ENCODE data around the gene MKNK1. TPM values are rescaled to one million over a fixed set of nuclear protein-coding genes. Genes with fewer than 3 reads are reported as not detected.

MKNK1 gene
- total RNA-seq, 1 experiment from 2014 or later, result 18.6 TPM

- H3K27me3 Mint-ChIP-seq (ENCODE audit: low read depth), result no peaks in the 10 kb centered on the region
- ChIA-PET CTCF (interaction anchor here (1.8 to 1.9 kb wide), 2 partner anchors 11 to 149 kb away, joined by 4 to 5 read pairs; no protein-coding TSS in a partner anchor), POLR2A (interaction anchor here (0.5 kb wide), 1 partner anchor 67 kb away, joined by 3 read pairs; no protein-coding TSS in a partner anchor)
- H3K36me3 Mint-ChIP-seq, result peaks cover 20% of the 10 kb centered on the region
- H3K4me1 Mint-ChIP-seq, result no peaks in the 10 kb centered on the region
- H3K9me3 Mint-ChIP-seq, result no peaks in the 10 kb centered on the region
- no peak for DNase-seq (ENCODE audit: low spot score)
- no peak overlapping the region for H3K27ac Mint-ChIP-seq
- H3K4me3 Mint-ChIP-seq, result no peak overlapping the region
- TF ChIP-seq, protein P1, sequence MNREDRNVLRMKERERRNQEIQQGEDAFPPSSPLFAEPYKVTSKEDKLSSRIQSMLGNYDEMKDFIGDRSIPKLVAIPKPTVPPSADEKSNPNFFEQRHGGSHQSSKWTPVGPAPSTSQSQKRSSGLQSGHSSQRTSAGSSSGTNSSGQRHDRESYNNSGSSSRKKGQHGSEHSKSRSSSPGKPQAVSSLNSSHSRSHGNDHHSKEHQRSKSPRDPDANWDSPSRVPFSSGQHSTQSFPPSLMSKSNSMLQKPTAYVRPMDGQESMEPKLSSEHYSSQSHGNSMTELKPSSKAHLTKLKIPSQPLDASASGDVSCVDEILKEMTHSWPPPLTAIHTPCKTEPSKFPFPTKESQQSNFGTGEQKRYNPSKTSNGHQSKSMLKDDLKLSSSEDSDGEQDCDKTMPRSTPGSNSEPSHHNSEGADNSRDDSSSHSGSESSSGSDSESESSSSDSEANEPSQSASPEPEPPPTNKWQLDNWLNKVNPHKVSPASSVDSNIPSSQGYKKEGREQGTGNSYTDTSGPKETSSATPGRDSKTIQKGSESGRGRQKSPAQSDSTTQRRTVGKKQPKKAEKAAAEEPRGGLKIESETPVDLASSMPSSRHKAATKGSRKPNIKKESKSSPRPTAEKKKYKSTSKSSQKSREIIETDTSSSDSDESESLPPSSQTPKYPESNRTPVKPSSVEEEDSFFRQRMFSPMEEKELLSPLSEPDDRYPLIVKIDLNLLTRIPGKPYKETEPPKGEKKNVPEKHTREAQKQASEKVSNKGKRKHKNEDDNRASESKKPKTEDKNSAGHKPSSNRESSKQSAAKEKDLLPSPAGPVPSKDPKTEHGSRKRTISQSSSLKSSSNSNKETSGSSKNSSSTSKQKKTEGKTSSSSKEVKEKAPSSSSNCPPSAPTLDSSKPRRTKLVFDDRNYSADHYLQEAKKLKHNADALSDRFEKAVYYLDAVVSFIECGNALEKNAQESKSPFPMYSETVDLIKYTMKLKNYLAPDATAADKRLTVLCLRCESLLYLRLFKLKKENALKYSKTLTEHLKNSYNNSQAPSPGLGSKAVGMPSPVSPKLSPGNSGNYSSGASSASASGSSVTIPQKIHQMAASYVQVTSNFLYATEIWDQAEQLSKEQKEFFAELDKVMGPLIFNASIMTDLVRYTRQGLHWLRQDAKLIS (CRISPR knock-in tag; IDR thresholded peaks at IDR 0.05; ENCODE audit: borderline replicate concordance), result no peak
- TF ChIP-seq HMGA2 (CRISPR knock-in tag; IDR thresholded peaks at IDR 0.05) (no peak), JAZF1 (CRISPR knock-in tag; IDR thresholded peaks at IDR 0.05) (no peak), MYBL2 (CRISPR knock-in tag; IDR thresholded peaks at IDR 0.05) (no peak), SMAD4 (CRISPR knock-in tag; IDR thresholded peaks at IDR 0.05) (no peak)
- TF ChIP-seq, protein P2, sequence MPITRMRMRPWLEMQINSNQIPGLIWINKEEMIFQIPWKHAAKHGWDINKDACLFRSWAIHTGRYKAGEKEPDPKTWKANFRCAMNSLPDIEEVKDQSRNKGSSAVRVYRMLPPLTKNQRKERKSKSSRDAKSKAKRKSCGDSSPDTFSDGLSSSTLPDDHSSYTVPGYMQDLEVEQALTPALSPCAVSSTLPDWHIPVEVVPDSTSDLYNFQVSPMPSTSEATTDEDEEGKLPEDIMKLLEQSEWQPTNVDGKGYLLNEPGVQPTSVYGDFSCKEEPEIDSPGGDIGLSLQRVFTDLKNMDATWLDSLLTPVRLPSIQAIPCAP (CRISPR knock-in tag; IDR thresholded peaks at IDR 0.05), result no peak
- ATAC-seq, result no peak
Measured at GRCh38 chr1:46596036-46596435, 8.0 kb downstream of the MKNK1 start.

DNA sequence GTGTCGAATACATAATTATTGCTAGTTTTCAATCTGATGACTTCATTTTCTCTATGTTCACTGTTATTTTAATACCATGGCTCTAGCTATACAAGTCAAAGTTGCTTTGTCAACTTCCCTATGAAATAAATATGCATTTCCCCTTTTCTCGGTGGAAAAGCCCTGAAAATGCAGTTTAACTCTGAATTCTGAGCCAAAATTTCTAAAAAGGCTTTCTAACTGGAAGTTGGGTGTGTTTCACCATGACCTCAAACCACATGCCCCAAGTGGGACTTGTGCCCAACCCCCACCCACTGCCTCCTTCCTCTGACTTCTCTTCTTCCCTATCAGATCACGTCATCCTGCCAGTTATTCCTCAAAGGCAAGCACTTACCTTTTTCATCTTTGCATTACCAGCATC is 8.9 kb downstream of the MKNK1 start:
- peaks cover 23% of the 10 kb centered on the region for H3K36me3 Mint-ChIP-seq

GRCh38 chr1:46594063-46594462 is 10.0 kb downstream of the MKNK1 start:
- Mint-ChIP-seq H3K27me3 (ENCODE audit: low read depth) (no peaks in the 10 kb centered on the region), H3K27ac (no peak overlapping the region), H3K9me3 (no peaks in the 10 kb centered on the region), H3K36me3 (peaks cover 26% of the 10 kb centered on the region), H3K4me3 (no peak overlapping the region), H3K4me1 (no peaks in the 10 kb centered on the region)
- CTCF ChIA-PET, result interaction anchor here (1.6 kb wide), 1 partner anchor 10 kb away, joined by 9 read pairs; the partner anchor contains the start of gene MKNK1
- POLR2A ChIA-PET, result interaction anchor here (0.7 to 1.0 kb wide), 2 partner anchors 10 to 119 kb away, joined by 3 read pairs; partner anchors contain the start of gene MKNK1
- TF ChIP-seq ZNF263 (CRISPR knock-in tag; IDR thresholded peaks at IDR 0.05; ENCODE audit: low read depth) (no peak), FOXP1 (CRISPR knock-in tag; IDR thresholded peaks at IDR 0.05; ENCODE audit: borderline replicate concordance) (no peak), E2F4 (CRISPR knock-in tag; IDR thresholded peaks at IDR 0.05; ENCODE audit: borderline replicate concordance, low read depth) (no peak), MYBL2 (CRISPR knock-in tag; IDR thresholded peaks at IDR 0.05) (no peak), CBFB (CRISPR knock-in tag; IDR thresholded peaks at IDR 0.05; ENCODE audit: low read depth) (no peak), ZNF425 (CRISPR knock-in tag; conservative IDR thresholded peaks at IDR 0.05) (no peak), TEAD4 (CRISPR knock-in tag; IDR thresholded peaks at IDR 0.05) (no peak)
- TF ChIP-seq, protein P3, sequence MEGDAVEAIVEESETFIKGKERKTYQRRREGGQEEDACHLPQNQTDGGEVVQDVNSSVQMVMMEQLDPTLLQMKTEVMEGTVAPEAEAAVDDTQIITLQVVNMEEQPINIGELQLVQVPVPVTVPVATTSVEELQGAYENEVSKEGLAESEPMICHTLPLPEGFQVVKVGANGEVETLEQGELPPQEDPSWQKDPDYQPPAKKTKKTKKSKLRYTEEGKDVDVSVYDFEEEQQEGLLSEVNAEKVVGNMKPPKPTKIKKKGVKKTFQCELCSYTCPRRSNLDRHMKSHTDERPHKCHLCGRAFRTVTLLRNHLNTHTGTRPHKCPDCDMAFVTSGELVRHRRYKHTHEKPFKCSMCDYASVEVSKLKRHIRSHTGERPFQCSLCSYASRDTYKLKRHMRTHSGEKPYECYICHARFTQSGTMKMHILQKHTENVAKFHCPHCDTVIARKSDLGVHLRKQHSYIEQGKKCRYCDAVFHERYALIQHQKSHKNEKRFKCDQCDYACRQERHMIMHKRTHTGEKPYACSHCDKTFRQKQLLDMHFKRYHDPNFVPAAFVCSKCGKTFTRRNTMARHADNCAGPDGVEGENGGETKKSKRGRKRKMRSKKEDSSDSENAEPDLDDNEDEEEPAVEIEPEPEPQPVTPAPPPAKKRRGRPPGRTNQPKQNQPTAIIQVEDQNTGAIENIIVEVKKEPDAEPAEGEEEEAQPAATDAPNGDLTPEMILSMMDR (IDR thresholded peaks at IDR 0.05), result no peak
- TF ChIP-seq, protein P4, sequence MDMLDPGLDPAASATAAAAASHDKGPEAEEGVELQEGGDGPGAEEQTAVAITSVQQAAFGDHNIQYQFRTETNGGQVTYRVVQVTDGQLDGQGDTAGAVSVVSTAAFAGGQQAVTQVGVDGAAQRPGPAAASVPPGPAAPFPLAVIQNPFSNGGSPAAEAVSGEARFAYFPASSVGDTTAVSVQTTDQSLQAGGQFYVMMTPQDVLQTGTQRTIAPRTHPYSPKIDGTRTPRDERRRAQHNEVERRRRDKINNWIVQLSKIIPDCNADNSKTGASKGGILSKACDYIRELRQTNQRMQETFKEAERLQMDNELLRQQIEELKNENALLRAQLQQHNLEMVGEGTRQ (CRISPR knock-in tag; IDR thresholded peaks at IDR 0.05), result no peak
- no peak for ATAC-seq
- no peak for DNase-seq (ENCODE audit: low spot score)

More for the DNA sequence above, 8.9 kb downstream of the MKNK1 start:
- no peak overlapping the region for H3K4me3 Mint-ChIP-seq
- ChIA-PET POLR2A (interaction anchor here (1.0 kb wide), 1 partner anchor 9 kb away, joined by 4 read pairs; the partner anchor contains the start of gene MKNK1), CTCF (interaction anchor here (1.6 to 1.9 kb wide), 2 partner anchors 9 to 148 kb away, joined by 5 to 9 read pairs; partner anchors contain the start of gene MKNK1)
- H3K4me1 Mint-ChIP-seq, result no peaks in the 10 kb centered on the region
- ATAC-seq (no peak), DNase-seq (ENCODE audit: low spot score) (no peak)
- no peak for TF ChIP-seq OVOL2 (CRISPR knock-in tag; IDR thresholded peaks at IDR 0.05; ENCODE audit: borderline replicate concordance)
- TF ChIP-seq, protein P3 (IDR thresholded peaks at IDR 0.05), result no peak
- TF ChIP-seq NR1H2 (CRISPR knock-in tag; IDR thresholded peaks at IDR 0.05), result no peak
- no peak for TF ChIP-seq ELF4 (CRISPR knock-in tag; IDR thresholded peaks at IDR 0.05; ENCODE audit: low read depth)
- H3K27me3 Mint-ChIP-seq (ENCODE audit: low read depth), result no peaks in the 10 kb centered on the region
- no peaks in the 10 kb centered on the region for H3K9me3 Mint-ChIP-seq
- H3K27ac Mint-ChIP-seq, result no peak overlapping the region; the same call in 1 of the 2 replicates
